WTC11 (cell line): ENCODE data around the gene OBSCN. TPM values are rescaled to one million over a fixed set of nuclear protein-coding genes. Genes with fewer than 3 reads are reported as not detected.
A peak's percentile ranks its signal among the peaks of the same experiment; 100 is the strongest.

Source experiments
- ATAC-seq: fragments of 200-7000 bp; cut with Tn5 transposase; 2 replicates; pipeline ENCODE4 v1.10.0; 2021; ENCODE audit warnings: mild to moderate bottlenecking, moderate library complexity
- CTCF ChIA-PET: fragments of 300-600 bp; sonication (Branson Sonifier 250); formaldehyde crosslinking; loops from one replicate; lab custom pipeline; 2021; ENCODE audit warnings: antibody characterized with exemption; lab: Charles Lee
- POLR2A ChIA-PET: fragments of 350-600 bp; sonication (Branson Sonifier 250); formaldehyde crosslinking; loops from one replicate; lab custom pipeline; 2021; ENCODE audit warnings: antibody characterized with exemption; lab: Charles Lee
- DNase-seq: peaks from one replicate; pipeline ENCODE4 v3.0.0; 2021; ENCODE audit warnings: low spot score
- H3K27ac Mint-ChIP-seq: 2 replicates; pipeline ENCODE4 v1.8.0; 2021; ENCODE audit warnings: mixed read lengths
- H3K27me3 Mint-ChIP-seq: 2 replicates; pipeline ENCODE4 v1.8.0; 2021; ENCODE audit warnings: low read depth, mild to moderate bottlenecking, moderate library complexity, mixed read lengths
- H3K36me3 Mint-ChIP-seq: 2 replicates; pipeline ENCODE4 v1.8.0; 2021; ENCODE audit warnings: mixed read lengths
- H3K4me1 Mint-ChIP-seq: 2 replicates; pipeline ENCODE4 v1.8.0; 2022; ENCODE audit warnings: mixed read lengths
- H3K4me3 Mint-ChIP-seq: 2 replicates; pipeline ENCODE4 v1.8.0; 2021; ENCODE audit warnings: mild to moderate bottlenecking, moderate library complexity, mixed read lengths
- H3K9me3 Mint-ChIP-seq: 2 replicates; pipeline ENCODE4 v1.8.0; 2021; ENCODE audit warnings: mixed read lengths
- GABPB1 ChIP-seq: sonication (generic); formaldehyde crosslinking; IDR thresholded peaks from 2 replicates; pipeline ENCODE4 v1.8.1; 2023; ENCODE audit warnings: mild to moderate bottlenecking, missing genetic modification reagents
- KAT7 ChIP-seq: sonication (generic); formaldehyde crosslinking; IDR thresholded peaks from 2 replicates; pipeline ENCODE4 v1.8.1; 2023; ENCODE audit warnings: missing genetic modification reagents, mild to moderate bottlenecking, borderline replicate concordance
- NFYB ChIP-seq: sonication (generic); formaldehyde crosslinking; conservative IDR thresholded peaks from 2 replicates; pipeline ENCODE4 v1.8.0; 2022; ENCODE audit warnings: low read depth, missing genetic modification reagents
- RELA ChIP-seq: sonication (generic); formaldehyde crosslinking; IDR thresholded peaks from 2 replicates; pipeline ENCODE4 v1.8.1; 2022; ENCODE audit warnings: missing genetic modification reagents, mild to moderate bottlenecking, borderline replicate concordance
- RORB ChIP-seq: fragments of 250-450 bp; sonication (Bioruptor Pico); IDR thresholded peaks from 2 replicates; pipeline ENCODE4 v1.9.0; 2021; ENCODE audit warnings: mild to moderate bottlenecking
- SMAD3 ChIP-seq: sonication (generic); formaldehyde crosslinking; IDR thresholded peaks from 2 replicates; pipeline ENCODE4 v1.8.0; 2022; ENCODE audit warnings: missing genetic modification reagents, mild to moderate bottlenecking, borderline replicate concordance
- total RNA-seq: library from RNA; stranded (reverse); gene quantifications from 3 replicates; pipeline ENCODE4 v1.2.3, GENCODE V29; 2021
- TF ChIP-seq, protein P1 (sequence below): sonication (generic); formaldehyde crosslinking; IDR thresholded peaks from 2 replicates; pipeline ENCODE4 v1.8.0; 2022; ENCODE audit warnings: mild to moderate bottlenecking, missing genetic modification reagents
- TF ChIP-seq, protein P2 (sequence below): fragments of 200-600 bp; IDR thresholded peaks from 2 replicates; pipeline ENCODE4 v1.8.0; 2022; ENCODE audit warnings: antibody characterized with exemption
- TF ChIP-seq, protein P3 (sequence below): sonication (generic); formaldehyde crosslinking; conservative IDR thresholded peaks from 2 replicates; pipeline ENCODE4 v1.8.1; 2023; ENCODE audit warnings: mild to moderate bottlenecking, low read depth, missing genetic modification reagents, moderate library complexity
- TF ChIP-seq, protein P4 (sequence below): sonication (generic); formaldehyde crosslinking; IDR thresholded peaks from 2 replicates; pipeline ENCODE4 v1.8.1; 2023; ENCODE audit warnings: mild to moderate bottlenecking, missing genetic modification reagents, borderline replicate concordance
- TF ChIP-seq, protein P5 (sequence below): sonication (generic); formaldehyde crosslinking; IDR thresholded peaks from 2 replicates; pipeline ENCODE4 v1.8.1; 2023; ENCODE audit warnings: mild to moderate bottlenecking, missing genetic modification reagents, moderate library complexity
- TF ChIP-seq, protein P6 (sequence below): sonication (generic); formaldehyde crosslinking; IDR thresholded peaks from 2 replicates; pipeline ENCODE4 v1.8.0; 2023; ENCODE audit warnings: missing genetic modification reagents
- TF ChIP-seq, protein P7 (sequence below): fragments of 250-450 bp; sonication (Bioruptor Pico); IDR thresholded peaks from 2 replicates; pipeline ENCODE4 v1.9.0; 2021; ENCODE audit warnings: mild to moderate bottlenecking

Gene OBSCN
- total RNA-seq, 1 experiment from 2014 or later: 38.8 TPM

DNA sequence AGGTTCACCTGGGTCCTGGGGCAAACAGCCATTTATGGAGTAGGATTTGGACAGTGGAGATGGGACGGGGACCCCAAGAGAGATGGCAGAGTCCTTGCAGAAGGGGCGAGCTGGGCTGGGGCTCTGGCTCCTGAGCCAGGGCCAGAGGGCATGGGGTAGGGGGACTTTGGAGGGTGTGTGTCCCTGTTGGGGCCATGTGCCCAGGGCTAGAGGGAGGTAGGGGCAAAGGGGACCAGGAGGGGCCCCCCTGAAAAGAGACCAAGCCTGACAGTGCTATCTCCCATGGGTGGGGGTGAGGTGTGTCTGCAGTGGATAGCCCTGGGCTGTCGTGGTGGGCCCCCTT, 106.4 kb downstream of the OBSCN start (continued):
- TF ChIP-seq, protein P1, sequence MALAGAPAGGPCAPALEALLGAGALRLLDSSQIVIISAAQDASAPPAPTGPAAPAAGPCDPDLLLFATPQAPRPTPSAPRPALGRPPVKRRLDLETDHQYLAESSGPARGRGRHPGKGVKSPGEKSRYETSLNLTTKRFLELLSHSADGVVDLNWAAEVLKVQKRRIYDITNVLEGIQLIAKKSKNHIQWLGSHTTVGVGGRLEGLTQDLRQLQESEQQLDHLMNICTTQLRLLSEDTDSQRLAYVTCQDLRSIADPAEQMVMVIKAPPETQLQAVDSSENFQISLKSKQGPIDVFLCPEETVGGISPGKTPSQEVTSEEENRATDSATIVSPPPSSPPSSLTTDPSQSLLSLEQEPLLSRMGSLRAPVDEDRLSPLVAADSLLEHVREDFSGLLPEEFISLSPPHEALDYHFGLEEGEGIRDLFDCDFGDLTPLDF: no peak
- no peak for TF ChIP-seq KAT7 (CRISPR knock-in tag)

DNA sequence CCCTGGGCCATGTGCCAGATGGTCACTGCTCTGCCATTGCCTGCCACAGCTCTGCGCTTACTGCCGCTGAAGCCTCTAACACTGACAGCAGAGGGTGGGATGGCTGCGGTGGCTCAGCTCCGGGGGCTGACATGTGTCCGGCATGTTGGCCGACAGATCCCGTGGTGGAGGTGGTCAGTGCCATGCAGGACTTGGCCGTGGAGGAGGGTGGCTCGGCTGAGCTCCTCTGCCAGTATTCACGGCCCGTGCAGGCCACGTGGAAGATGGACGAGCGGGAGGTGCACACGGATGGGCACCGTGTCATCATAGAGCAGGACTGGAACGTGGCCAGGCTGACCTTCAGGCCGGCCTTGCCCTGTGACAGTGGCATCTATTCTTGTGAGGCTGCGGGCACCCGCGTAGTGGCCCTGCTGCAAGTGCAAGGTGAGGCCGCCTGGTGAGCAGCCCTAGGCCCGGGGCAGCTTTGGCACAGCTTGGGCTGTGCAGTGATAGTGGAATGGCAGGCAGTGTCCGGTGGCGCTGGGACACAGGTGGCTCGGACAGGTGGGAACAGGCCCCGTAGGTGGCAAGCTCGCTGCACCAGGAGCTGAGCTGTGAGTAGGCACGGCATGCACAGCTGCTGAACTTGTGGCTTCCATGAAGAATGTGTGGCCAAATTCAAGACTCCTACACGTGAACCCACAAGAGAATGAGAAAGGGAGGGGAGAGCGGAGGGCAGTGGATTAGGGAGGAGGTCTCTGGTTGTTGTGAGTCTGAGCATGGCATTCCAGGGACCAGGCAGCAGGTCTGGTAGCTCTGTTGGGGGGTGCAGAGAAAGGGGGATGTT, 107.0 kb downstream of the OBSCN start:
- TF ChIP-seq, protein P2, sequence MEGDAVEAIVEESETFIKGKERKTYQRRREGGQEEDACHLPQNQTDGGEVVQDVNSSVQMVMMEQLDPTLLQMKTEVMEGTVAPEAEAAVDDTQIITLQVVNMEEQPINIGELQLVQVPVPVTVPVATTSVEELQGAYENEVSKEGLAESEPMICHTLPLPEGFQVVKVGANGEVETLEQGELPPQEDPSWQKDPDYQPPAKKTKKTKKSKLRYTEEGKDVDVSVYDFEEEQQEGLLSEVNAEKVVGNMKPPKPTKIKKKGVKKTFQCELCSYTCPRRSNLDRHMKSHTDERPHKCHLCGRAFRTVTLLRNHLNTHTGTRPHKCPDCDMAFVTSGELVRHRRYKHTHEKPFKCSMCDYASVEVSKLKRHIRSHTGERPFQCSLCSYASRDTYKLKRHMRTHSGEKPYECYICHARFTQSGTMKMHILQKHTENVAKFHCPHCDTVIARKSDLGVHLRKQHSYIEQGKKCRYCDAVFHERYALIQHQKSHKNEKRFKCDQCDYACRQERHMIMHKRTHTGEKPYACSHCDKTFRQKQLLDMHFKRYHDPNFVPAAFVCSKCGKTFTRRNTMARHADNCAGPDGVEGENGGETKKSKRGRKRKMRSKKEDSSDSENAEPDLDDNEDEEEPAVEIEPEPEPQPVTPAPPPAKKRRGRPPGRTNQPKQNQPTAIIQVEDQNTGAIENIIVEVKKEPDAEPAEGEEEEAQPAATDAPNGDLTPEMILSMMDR: no peak
- TF ChIP-seq RELA (no peak), NFYB (no peak), GABPB1 (no peak), RORB (no peak), SMAD3 (CRISPR knock-in tag) (no peak)
- TF ChIP-seq, protein P3, sequence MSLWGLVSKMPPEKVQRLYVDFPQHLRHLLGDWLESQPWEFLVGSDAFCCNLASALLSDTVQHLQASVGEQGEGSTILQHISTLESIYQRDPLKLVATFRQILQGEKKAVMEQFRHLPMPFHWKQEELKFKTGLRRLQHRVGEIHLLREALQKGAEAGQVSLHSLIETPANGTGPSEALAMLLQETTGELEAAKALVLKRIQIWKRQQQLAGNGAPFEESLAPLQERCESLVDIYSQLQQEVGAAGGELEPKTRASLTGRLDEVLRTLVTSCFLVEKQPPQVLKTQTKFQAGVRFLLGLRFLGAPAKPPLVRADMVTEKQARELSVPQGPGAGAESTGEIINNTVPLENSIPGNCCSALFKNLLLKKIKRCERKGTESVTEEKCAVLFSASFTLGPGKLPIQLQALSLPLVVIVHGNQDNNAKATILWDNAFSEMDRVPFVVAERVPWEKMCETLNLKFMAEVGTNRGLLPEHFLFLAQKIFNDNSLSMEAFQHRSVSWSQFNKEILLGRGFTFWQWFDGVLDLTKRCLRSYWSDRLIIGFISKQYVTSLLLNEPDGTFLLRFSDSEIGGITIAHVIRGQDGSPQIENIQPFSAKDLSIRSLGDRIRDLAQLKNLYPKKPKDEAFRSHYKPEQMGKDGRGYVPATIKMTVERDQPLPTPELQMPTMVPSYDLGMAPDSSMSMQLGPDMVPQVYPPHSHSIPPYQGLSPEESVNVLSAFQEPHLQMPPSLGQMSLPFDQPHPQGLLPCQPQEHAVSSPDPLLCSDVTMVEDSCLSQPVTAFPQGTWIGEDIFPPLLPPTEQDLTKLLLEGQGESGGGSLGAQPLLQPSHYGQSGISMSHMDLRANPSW (CRISPR knock-in tag): no peak
- TF ChIP-seq, protein P4, sequence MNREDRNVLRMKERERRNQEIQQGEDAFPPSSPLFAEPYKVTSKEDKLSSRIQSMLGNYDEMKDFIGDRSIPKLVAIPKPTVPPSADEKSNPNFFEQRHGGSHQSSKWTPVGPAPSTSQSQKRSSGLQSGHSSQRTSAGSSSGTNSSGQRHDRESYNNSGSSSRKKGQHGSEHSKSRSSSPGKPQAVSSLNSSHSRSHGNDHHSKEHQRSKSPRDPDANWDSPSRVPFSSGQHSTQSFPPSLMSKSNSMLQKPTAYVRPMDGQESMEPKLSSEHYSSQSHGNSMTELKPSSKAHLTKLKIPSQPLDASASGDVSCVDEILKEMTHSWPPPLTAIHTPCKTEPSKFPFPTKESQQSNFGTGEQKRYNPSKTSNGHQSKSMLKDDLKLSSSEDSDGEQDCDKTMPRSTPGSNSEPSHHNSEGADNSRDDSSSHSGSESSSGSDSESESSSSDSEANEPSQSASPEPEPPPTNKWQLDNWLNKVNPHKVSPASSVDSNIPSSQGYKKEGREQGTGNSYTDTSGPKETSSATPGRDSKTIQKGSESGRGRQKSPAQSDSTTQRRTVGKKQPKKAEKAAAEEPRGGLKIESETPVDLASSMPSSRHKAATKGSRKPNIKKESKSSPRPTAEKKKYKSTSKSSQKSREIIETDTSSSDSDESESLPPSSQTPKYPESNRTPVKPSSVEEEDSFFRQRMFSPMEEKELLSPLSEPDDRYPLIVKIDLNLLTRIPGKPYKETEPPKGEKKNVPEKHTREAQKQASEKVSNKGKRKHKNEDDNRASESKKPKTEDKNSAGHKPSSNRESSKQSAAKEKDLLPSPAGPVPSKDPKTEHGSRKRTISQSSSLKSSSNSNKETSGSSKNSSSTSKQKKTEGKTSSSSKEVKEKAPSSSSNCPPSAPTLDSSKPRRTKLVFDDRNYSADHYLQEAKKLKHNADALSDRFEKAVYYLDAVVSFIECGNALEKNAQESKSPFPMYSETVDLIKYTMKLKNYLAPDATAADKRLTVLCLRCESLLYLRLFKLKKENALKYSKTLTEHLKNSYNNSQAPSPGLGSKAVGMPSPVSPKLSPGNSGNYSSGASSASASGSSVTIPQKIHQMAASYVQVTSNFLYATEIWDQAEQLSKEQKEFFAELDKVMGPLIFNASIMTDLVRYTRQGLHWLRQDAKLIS: no peak
- TF ChIP-seq, protein P5, sequence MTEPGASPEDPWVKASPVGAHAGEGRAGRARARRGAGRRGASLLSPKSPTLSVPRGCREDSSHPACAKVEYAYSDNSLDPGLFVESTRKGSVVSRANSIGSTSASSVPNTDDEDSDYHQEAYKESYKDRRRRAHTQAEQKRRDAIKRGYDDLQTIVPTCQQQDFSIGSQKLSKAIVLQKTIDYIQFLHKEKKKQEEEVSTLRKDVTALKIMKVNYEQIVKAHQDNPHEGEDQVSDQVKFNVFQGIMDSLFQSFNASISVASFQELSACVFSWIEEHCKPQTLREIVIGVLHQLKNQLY (CRISPR knock-in tag): no peak
- TF ChIP-seq, protein P6, sequence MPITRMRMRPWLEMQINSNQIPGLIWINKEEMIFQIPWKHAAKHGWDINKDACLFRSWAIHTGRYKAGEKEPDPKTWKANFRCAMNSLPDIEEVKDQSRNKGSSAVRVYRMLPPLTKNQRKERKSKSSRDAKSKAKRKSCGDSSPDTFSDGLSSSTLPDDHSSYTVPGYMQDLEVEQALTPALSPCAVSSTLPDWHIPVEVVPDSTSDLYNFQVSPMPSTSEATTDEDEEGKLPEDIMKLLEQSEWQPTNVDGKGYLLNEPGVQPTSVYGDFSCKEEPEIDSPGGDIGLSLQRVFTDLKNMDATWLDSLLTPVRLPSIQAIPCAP (CRISPR knock-in tag): no peak
- TF ChIP-seq, protein P7, sequence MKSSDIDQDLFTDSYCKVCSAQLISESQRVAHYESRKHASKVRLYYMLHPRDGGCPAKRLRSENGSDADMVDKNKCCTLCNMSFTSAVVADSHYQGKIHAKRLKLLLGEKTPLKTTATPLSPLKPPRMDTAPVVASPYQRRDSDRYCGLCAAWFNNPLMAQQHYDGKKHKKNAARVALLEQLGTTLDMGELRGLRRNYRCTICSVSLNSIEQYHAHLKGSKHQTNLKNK (CRISPR knock-in tag): no peak
- H3K27me3 Mint-ChIP-seq: no peaks in the 10 kb centered on the region; the same call in 1 of the 2 replicates
- peak overlapping the region; percentile 54; the same call in 1 of the 2 replicates for H3K27ac Mint-ChIP-seq
- ATAC-seq (no peak), DNase-seq (no peak)
- POLR2A ChIA-PET: interaction anchor here (0.5 to 1.2 kb wide), 3 partner anchors 24 to 200 kb away, joined by 3 to 5 read pairs (median 4); no protein-coding TSS in a partner anchor
- CTCF ChIA-PET: interaction anchor here (1.1 kb wide), 1 partner anchor 32 kb away, joined by 3 read pairs; no protein-coding TSS in a partner anchor
- peaks cover 20% of the 10 kb centered on the region for H3K36me3 Mint-ChIP-seq
- no peaks in the 10 kb centered on the region for H3K4me1 Mint-ChIP-seq
- H3K9me3 Mint-ChIP-seq: peaks cover 7% of the 10 kb centered on the region
- H3K4me3 Mint-ChIP-seq: no peak overlapping the region
